Activated CD4-positive, alpha-beta T cell treated with anti-CD3 and anti-CD28 coated beads, Interleukin-2, amount 10 ng/mL, durations not matched to agents 24 days and 14 days (primary cell): ENCODE results near the gene SLN. TPM values are rescaled to one million over a fixed set of nuclear protein-coding genes. Genes with fewer than 3 reads are reported as not detected.

ENCODE experiments used
- DNase-seq: peaks from one replicate; pipeline ENCODE4 v3.0.0; 2022
- H3K27ac Mint-ChIP-seq: one replicate; pipeline ENCODE4 v1.8.0; 2022; ENCODE audit warnings: mild to moderate bottlenecking, mixed read lengths
- H3K27me3 Mint-ChIP-seq: one replicate; pipeline ENCODE4 v1.8.0; 2022; ENCODE audit warnings: mixed read lengths
- H3K36me3 Mint-ChIP-seq: one replicate; pipeline ENCODE4 v1.8.0; 2022; ENCODE audit warnings: low read depth, mild to moderate bottlenecking, mixed read lengths
- H3K4me1 Mint-ChIP-seq: one replicate; pipeline ENCODE4 v1.8.0; 2021; ENCODE audit warnings: mixed read lengths
- H3K4me3 Mint-ChIP-seq: one replicate; pipeline ENCODE4 v1.8.0; 2022; ENCODE audit warnings: mild to moderate bottlenecking, moderate library complexity, mixed read lengths
- H3K9me3 Mint-ChIP-seq: one replicate; pipeline ENCODE4 v1.8.0; 2021; ENCODE audit warnings: mixed read lengths
- intact Hi-C: fragments of 100-400 bp; cut with micrococcal nuclease; formaldehyde crosslinking; loops from one replicate; pipeline ENCODE4 v1.15.1; 2023
- total RNA-seq: library from RNA; stranded (reverse); gene quantifications from 2 replicates; pipeline ENCODE4 v1.2.3, GENCODE V29; 2022

Gene SLN
- total RNA-seq, 1 donor from 2014 or later, result not detected

DNA sequence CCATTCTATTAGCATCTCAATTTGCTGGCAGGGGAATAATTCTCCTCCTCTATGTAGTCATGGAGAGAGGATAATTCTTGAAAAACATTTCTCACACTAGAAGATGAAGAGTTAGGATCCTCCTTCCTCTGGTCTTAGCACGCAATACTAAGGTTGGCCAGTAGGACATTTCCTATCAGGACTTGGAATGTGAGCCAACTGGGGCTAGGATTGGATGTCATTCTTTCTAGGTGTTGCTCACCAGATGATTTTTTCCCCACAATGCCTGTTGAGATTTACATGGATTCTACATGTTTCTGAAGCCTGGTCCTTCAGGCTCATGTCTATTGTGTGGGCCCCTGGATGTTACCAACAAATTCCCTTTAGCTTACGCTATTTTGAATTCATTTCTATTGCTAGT is 28.0 kb downstream of the SLN start:
- Mint-ChIP-seq H3K9me3 (no peaks in the 10 kb centered on the region), H3K36me3 (no peaks in the 10 kb centered on the region), H3K27me3 (peaks cover 4% of the 10 kb centered on the region), H3K27ac (no peak overlapping the region), H3K4me3 (no peak overlapping the region), H3K4me1 (no peaks in the 10 kb centered on the region)
- no peak for DNase-seq
- intact Hi-C loops, result no loop called here

DNA sequence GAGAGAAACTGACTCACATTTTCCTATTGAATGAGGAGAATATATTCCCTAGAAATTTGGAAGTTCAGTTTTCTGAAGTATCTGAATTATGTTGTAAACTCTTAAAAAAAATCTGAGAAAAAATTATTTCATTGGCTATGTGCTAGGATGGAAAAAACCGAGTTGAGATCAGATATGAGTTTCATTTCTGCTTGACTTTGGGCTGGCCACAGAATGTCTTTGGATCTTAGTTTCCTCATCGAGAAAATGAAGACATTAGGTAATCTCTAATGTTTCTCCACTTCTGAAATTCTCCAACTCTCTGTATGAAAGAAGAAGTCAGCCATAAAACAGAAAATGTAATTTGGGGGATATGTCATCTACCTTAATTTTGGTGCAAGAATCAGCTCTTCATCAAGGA is 28.8 kb downstream of the SLN start:
- Mint-ChIP-seq H3K27me3 (peaks cover 4% of the 10 kb centered on the region), H3K36me3 (no peaks in the 10 kb centered on the region), H3K4me1 (no peaks in the 10 kb centered on the region), H3K9me3 (no peaks in the 10 kb centered on the region), H3K4me3 (no peak overlapping the region), H3K27ac (no peak overlapping the region)
- intact Hi-C loops, result no loop called here
- DNase-seq, result no peak

GRCh38 chr11:107682572-107682971 is 29.3 kb downstream of the SLN start:
- no peaks in the 10 kb centered on the region for H3K4me1 Mint-ChIP-seq
- intact Hi-C loops, result no loop called here
- peaks cover 4% of the 10 kb centered on the region for H3K27me3 Mint-ChIP-seq
- H3K27ac Mint-ChIP-seq, result no peak overlapping the region
- DNase-seq, result no peak
- H3K36me3 Mint-ChIP-seq, result no peaks in the 10 kb centered on the region
- H3K9me3 Mint-ChIP-seq, result no peaks in the 10 kb centered on the region
- no peak overlapping the region for H3K4me3 Mint-ChIP-seq

- Mint-ChIP-seq H3K36me3 (no peaks in the 10 kb centered on the region), H3K27me3 (peaks cover 4% of the 10 kb centered on the region), H3K4me3 (no peak overlapping the region), H3K27ac (no peak overlapping the region), H3K9me3 (no peaks in the 10 kb centered on the region), H3K4me1 (no peaks in the 10 kb centered on the region)
- intact Hi-C loops, result no loop called here
- no peak for DNase-seq
These were observed 29.7 kb downstream of the SLN start for GRCh38 chr11:107682171-107682570.

DNA sequence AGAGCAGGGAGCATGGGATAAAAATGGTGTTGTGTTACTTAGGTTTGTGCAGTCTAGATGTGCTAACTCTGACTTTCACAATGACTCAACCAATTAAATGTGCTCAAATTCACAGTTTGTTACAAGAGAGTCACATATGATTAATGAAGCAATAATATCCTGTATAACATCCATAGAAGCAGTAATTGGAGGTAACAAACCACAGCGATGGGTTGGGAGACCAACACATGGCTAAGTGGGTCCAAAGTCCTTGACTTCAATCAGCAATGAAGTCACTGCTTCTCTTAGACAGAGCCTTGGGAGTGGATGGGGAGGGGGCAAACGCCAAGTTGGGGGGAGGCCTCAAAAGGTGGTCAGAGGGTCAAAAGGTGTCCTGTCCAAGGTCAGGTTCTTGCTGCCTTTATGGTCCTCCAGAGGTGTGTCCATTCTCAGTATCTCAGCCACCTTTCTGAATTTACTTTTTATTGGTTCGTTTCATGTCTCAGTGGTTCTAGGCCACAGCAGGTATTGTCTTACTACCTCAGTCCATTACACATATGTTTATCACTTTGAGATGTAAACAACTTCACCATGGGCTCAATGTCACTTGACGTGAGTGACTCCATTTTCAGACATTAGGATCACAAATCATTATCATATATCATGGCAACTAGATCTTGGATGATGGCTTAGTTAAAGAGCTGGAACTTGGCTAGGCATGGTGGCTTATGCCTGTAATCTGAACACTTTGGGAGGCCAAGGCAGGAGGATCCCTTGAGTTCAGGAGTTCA is 32.4 kb downstream of the SLN start:
- Mint-ChIP-seq H3K9me3 (no peaks in the 10 kb centered on the region), H3K4me3 (no peak overlapping the region), H3K27me3 (peaks cover 4% of the 10 kb centered on the region), H3K36me3 (no peaks in the 10 kb centered on the region), H3K27ac (no peak overlapping the region), H3K4me1 (no peaks in the 10 kb centered on the region)
- intact Hi-C loops, result no loop called here
- no peak for DNase-seq

DNA sequence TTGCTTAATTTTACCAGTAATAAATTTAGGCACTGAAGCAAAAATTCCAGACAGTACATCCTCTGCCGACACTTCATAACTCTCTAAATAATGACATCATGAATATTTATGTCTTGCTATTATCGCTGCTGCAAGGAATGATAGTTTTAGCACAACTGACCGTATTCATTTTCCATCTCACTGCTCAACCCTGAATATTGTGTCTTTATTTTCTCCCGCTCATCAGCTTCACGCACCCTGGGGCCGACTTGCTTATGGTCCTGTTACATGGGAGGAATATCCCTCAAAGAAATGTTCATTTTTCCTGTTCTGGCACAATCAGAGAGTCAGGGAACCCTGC is 33.3 kb downstream of the SLN start:
- Mint-ChIP-seq H3K4me3 (no peak overlapping the region), H3K27ac (no peak overlapping the region), H3K4me1 (no peaks in the 10 kb centered on the region), H3K9me3 (no peaks in the 10 kb centered on the region), H3K36me3 (no peaks in the 10 kb centered on the region), H3K27me3 (peaks cover 5% of the 10 kb centered on the region)
- DNase-seq, result no peak
- intact Hi-C loops, result no loop called here

DNA sequence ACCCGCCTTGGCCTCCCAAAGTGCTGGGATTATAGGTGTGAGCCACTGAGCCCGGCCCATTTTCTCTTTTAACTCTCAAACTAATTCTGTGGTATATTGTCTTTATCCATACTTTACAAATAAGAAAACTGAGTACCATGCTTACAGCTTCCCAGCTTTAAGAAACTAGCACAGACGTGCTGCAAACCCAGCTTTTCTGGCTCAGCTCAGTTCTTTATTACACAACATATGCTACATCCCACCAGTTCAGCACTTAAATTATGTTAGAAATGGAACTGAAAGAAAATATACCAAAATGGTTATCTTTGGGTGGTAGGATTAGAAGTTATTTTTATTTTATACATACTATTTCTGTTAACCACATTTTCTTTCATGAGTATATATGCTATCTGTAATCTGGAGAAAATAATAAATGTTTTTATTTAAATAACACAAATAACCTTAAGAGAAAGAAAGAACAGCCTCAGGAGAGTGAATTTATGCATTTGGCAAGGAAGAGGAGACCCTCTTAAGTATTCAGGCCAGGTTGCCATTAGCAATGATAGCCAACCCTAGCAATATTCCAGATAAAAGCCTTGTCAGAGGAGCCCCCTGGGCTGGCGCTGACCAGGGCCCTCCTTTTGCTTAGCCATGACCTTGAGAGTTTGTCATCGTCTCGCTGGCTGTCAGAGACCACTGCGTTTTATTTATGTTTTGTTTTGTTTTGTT is 33.8 kb downstream of the SLN start:
- no peaks in the 10 kb centered on the region for H3K36me3 Mint-ChIP-seq
- H3K27me3 Mint-ChIP-seq, result peaks cover 5% of the 10 kb centered on the region
- no peak overlapping the region for H3K4me3 Mint-ChIP-seq
- no peak overlapping the region for H3K27ac Mint-ChIP-seq
- DNase-seq, result no peak
- H3K4me1 Mint-ChIP-seq, result no peaks in the 10 kb centered on the region
- intact Hi-C loops, result no loop called here
- H3K9me3 Mint-ChIP-seq, result no peaks in the 10 kb centered on the region

DNA sequence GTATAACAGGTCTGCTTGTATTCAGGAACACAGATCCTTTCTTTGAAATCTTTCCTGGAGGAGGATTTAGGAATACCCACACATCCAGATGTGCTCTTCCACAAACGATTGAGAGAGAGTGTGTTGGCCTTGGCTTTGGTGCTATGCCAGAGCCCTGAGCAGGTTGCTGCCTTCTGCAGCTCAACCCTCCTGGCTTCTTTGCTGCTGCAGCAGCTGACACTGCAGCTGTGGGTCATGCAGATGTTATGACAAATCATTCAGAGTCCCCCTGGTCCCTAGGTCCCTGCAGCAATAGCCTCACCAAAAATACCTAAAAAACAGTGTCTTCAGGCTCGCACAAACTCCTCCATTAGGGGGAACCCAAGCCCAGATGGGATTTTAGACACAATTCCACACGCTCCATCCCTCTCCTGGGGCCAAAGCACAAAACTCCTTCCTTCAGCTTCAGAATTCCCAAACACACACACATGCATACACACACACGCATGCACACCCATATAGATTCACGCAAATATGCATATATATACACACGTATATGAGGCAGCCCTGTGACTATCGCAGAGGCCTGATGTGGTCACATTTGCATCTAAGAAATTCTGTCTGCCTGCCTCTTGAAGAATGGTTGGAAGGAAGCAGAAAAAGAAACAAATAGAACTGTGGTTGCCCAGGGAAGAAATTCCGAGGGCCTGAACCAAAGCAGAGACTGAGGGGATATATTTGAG is 35.4 kb downstream of the SLN start:
- intact Hi-C loops, result no loop called here
- no peak overlapping the region for H3K4me3 Mint-ChIP-seq
- no peak overlapping the region for H3K27ac Mint-ChIP-seq
- no peaks in the 10 kb centered on the region for H3K4me1 Mint-ChIP-seq
- DNase-seq, result no peak
- H3K9me3 Mint-ChIP-seq, result no peaks in the 10 kb centered on the region
- H3K27me3 Mint-ChIP-seq, result peaks cover 1% of the 10 kb centered on the region
- no peaks in the 10 kb centered on the region for H3K36me3 Mint-ChIP-seq

DNA sequence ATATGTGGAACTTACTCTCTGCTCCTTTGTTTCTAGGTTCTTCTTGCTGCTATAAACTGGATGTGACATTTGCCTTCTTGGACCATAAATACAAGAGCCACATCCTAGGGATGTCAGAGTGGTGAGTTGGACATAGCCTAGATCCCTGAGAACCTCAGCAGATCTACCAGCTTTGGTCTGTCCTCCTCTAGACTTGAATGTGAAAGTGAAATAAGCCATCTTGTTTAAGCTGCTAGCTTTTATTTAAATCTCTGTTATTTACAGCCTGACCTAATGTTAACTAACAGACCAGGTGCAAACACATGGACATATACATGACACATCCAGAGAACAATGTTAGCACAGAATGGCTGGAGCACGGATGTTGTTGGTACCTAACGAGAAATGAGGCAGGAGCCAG is 36.0 kb downstream of the SLN start:
- Mint-ChIP-seq H3K9me3 (no peaks in the 10 kb centered on the region), H3K27me3 (peaks cover 1% of the 10 kb centered on the region), H3K4me3 (no peak overlapping the region), H3K36me3 (no peaks in the 10 kb centered on the region), H3K4me1 (no peaks in the 10 kb centered on the region), H3K27ac (no peak overlapping the region)
- intact Hi-C loops, result no loop called here
- no peak for DNase-seq

DNA sequence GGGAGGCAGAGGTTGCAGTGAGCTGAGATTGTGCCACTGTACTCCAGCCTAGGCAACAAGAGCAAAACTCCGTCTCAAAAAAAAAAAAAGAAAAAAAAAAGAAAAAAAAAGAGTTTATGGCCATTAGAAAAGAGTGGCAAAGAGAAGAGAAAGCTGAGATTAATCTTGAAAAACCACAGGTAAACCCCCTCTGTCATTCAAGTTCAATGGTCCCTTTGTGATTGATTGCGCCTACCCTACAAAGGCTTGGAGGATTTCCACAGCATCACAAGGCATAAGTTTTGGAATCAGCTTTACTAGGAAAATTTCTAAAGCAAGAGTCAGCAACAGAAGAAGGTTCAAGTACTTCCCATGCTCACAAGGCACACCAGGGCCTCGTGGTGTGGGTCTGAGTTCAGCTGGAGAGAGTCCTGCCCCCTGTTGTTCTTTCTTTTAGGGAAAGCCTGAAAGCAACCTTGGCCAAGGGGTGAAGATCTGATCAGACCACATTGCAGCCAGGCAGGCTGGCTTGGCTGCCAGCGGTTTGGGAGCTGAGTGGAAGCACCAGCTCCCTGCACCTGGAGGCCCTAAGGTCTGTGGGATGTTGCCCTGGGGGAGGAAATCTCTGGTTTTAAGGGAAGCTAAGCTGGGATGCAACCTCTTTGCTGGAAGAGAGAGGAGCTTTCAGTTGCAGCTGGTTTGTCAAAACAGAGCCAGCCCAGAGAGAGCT is 41.8 kb downstream of the SLN start:
- Mint-ChIP-seq H3K27ac (no peak overlapping the region), H3K36me3 (no peaks in the 10 kb centered on the region), H3K4me3 (no peak overlapping the region), H3K4me1 (no peaks in the 10 kb centered on the region), H3K9me3 (no peaks in the 10 kb centered on the region), H3K27me3 (peaks cover 3% of the 10 kb centered on the region)
- intact Hi-C loops, result no loop called here
- no peak for DNase-seq

DNA sequence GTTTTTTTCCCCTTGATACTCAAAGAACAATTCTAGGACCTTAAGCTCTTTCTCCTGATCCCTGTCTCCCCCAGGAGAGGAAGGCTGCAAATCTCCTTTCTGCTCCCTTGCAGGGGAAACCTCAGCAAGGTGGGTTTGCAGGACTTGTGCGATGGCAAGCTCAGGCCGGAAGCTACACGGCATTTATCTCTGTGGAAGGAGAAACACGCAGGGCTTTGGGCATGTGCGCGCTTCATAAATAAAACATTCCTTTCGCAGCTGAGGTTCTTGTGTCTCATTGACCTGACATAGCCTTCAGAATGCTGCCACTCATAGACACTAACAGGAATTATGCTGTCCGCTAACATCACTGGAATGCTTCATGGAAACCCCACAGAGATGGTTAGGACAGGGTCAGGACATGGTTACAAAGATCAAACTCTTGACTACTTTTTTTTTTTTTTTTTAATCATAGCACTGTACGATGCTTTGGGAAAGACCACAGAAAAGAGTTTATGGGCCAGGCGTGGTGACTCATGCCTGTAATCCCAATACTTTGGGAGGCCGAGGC is 42.6 kb downstream of the SLN start:
- Mint-ChIP-seq H3K27me3 (peaks cover 3% of the 10 kb centered on the region), H3K27ac (no peak overlapping the region), H3K4me3 (no peak overlapping the region), H3K4me1 (no peaks in the 10 kb centered on the region), H3K36me3 (no peaks in the 10 kb centered on the region), H3K9me3 (no peaks in the 10 kb centered on the region)
- intact Hi-C loops, result no loop called here
- DNase-seq, result no peak

DNA sequence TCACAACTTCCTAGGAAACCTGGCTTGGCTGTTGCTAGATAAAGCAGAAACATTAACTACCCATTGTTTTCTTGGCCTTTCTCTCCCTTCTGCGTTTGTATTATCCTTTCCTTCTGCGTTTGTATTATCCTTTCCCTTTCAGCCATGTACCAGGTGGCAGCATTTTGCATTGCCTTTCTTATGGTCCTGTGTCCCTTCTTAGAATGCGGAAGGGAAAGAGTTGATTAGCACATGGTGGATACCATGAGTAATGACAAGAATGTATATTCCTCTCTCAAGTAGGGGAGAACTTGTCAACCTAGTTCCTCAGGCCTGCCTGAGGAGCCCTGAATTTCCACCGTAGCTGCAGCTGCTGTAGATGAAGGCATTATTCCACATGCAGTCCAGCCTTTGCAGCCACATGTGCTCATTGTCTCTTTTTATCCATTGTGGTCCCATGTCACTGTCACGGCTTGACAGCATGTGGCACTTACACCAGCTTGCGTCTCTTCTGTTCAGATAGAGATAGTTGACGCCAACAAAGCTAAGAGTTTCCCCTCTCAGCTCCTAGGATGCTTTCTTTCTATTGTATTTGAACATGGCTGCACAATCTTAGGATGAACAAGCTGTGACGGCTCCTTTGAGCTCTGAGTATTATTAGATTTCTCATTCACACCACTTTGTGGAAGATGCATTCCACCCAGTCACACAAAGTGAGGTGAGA is 44.8 kb downstream of the SLN start:
- H3K36me3 Mint-ChIP-seq, result no peaks in the 10 kb centered on the region
- H3K27ac Mint-ChIP-seq, result no peak overlapping the region
- H3K27me3 Mint-ChIP-seq, result peaks cover 2% of the 10 kb centered on the region
- H3K4me1 Mint-ChIP-seq, result no peaks in the 10 kb centered on the region
- H3K9me3 Mint-ChIP-seq, result no peaks in the 10 kb centered on the region
- H3K4me3 Mint-ChIP-seq, result no peak overlapping the region
- intact Hi-C loops, result no loop called here
- DNase-seq, result no peak

DNA sequence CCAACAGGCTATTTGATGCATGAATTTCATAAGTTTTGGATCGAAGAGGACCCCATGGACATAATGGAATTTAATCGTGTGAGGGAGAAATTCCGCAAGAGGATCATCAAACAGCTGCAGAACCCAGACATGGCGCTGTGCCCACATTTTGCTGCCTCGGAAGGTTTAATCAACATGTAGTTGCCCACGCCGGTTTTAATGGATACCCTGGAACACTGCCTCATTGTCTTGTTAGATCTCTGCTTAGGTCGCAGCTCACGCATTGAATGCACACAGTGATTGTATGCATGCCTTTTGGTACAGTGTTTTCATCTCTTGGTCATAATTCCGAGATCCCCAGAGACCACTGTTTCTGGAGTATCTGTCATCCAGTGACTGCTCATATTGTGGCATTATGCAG is 46.8 kb downstream of the SLN start:
- no peak overlapping the region for H3K4me3 Mint-ChIP-seq
- no peak for DNase-seq
- no peaks in the 10 kb centered on the region for H3K4me1 Mint-ChIP-seq
- H3K27ac Mint-ChIP-seq, result no peak overlapping the region
- no peaks in the 10 kb centered on the region for H3K9me3 Mint-ChIP-seq
- H3K27me3 Mint-ChIP-seq, result peaks cover 5% of the 10 kb centered on the region
- no peaks in the 10 kb centered on the region for H3K36me3 Mint-ChIP-seq
- intact Hi-C loops, result no loop called here
